Measurements from ENCODE around the gene LINGO3. TPM values are rescaled to one million over a fixed set of nuclear protein-coding genes. Genes with fewer than 3 reads are reported as not detected.

The LINGO3 gene
- total RNA-seq, 1 donor from 2014 or later, result not detected

DNA sequence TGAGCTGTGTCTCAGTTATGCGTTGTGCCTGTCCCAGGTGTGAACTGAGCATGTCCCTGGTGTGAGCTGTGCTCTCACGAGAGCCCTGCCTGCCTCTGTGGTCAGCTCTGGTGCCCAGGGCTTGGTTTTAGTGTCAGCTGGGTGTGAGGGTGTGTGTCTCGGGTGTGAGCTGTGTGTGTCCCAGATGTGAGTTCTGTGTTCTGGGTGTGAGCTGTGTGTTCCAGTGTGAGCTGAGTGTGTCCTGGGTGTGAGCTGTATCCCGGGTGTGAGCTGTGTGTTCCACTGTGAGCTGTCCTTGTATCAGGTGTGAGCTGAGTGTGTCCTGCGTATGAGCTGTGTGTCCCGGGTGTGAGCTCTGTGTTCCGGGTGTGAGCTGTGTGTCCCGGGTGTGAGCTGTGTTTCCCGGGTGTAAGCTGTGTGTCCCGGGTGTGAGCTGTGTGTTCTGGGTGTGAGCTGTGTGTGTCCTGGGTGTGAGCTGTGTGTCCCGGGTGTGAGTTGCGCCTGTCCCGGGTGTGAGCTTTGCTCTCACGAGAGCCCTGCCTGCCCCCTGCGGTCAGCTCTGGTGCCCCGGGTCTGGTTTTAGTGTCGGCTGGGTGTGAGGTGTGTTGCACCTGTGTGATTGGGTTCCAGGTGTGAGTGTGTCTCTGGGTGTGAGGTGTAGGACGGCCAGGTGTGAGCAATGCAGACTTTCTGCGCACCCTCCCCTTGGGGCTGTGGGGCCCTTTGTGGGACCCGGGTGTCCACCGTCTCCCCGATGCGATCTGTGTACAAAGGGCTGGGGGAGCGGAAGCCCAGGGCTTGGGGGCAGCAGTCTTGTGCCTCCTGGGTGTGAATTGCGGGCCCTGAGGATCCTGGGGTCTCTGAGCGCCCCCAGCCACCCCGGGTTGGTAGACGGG, 18.9 kb downstream of the LINGO3 start:
- no peaks in the 10 kb centered on the region for H3K9me3 ChIP-seq
- intact Hi-C loops (cut with DNase I), result no loop called here
- DNase-seq (no peak), ATAC-seq (peak; percentile 4 to 10)
- H3K27me3 ChIP-seq (ENCODE audit: low read depth), result peaks cover 53% of the 10 kb centered on the region
- H3K36me3 ChIP-seq, result no peaks in the 10 kb centered on the region
- TF ChIP-seq, protein P1, sequence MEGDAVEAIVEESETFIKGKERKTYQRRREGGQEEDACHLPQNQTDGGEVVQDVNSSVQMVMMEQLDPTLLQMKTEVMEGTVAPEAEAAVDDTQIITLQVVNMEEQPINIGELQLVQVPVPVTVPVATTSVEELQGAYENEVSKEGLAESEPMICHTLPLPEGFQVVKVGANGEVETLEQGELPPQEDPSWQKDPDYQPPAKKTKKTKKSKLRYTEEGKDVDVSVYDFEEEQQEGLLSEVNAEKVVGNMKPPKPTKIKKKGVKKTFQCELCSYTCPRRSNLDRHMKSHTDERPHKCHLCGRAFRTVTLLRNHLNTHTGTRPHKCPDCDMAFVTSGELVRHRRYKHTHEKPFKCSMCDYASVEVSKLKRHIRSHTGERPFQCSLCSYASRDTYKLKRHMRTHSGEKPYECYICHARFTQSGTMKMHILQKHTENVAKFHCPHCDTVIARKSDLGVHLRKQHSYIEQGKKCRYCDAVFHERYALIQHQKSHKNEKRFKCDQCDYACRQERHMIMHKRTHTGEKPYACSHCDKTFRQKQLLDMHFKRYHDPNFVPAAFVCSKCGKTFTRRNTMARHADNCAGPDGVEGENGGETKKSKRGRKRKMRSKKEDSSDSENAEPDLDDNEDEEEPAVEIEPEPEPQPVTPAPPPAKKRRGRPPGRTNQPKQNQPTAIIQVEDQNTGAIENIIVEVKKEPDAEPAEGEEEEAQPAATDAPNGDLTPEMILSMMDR (IDR thresholded peaks at IDR 0.05), result no peak
- peak overlapping the region; percentile 87 for H3K27ac ChIP-seq
- H3K4me3 ChIP-seq, result peak overlapping the region; percentile 54
- peaks cover 30% of the 10 kb centered on the region for H3K4me1 ChIP-seq

DNA sequence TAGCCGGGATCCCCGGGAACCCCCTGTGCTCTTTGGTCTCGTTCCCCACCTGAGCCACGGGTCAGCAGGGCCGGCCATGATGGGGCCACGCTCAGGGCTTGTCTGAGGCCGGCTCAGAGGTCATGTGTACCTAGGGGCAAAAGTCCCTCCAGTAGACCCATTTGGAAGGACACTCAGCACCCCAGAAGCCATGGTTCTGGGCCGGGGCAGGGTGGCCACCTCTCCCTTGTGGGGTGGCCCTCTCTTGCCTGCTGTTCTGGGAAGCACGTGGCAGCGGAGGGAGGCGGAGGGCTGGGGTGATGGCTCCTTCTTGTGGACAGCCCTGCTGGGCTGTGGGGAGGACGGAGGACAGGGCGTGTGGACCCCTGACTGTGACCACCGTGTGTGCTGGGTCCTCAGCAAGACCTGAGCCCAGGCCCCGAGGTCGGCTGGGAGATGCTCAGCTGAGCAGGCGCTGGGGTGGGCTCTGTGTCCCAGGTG, 19.6 kb downstream of the LINGO3 start:
- Histone ChIP-seq H3K9me3 (no peaks in the 10 kb centered on the region), H3K4me3 (no peak overlapping the region), H3K4me1 (peaks cover 30% of the 10 kb centered on the region), H3K27ac (peak overlapping the region; percentile 41), H3K27me3 (ENCODE audit: low read depth) (peaks cover 49% of the 10 kb centered on the region), H3K36me3 (no peaks in the 10 kb centered on the region)
- no peak for DNase-seq
- no peak for ATAC-seq
- TF ChIP-seq, protein P1 (IDR thresholded peaks at IDR 0.05), result no peak
- intact Hi-C loops (cut with DNase I), result no loop called here

GRCh38 chr19:2287585-2288337, 20.2 kb downstream of the LINGO3 start:
- no peaks in the 10 kb centered on the region for H3K9me3 ChIP-seq
- peaks cover 32% of the 10 kb centered on the region for H3K4me1 ChIP-seq
- H3K36me3 ChIP-seq, result no peaks in the 10 kb centered on the region
- peak overlapping the region; percentile 41 for H3K27ac ChIP-seq
- no peak overlapping the region for H3K4me3 ChIP-seq
- intact Hi-C loops (cut with DNase I), result no loop called here
- H3K27me3 ChIP-seq (ENCODE audit: low read depth), result peaks cover 45% of the 10 kb centered on the region
- ATAC-seq, result no peak
- DNase-seq, result no peak
- TF ChIP-seq, protein P1 (IDR thresholded peaks at IDR 0.05), result no peak

DNA sequence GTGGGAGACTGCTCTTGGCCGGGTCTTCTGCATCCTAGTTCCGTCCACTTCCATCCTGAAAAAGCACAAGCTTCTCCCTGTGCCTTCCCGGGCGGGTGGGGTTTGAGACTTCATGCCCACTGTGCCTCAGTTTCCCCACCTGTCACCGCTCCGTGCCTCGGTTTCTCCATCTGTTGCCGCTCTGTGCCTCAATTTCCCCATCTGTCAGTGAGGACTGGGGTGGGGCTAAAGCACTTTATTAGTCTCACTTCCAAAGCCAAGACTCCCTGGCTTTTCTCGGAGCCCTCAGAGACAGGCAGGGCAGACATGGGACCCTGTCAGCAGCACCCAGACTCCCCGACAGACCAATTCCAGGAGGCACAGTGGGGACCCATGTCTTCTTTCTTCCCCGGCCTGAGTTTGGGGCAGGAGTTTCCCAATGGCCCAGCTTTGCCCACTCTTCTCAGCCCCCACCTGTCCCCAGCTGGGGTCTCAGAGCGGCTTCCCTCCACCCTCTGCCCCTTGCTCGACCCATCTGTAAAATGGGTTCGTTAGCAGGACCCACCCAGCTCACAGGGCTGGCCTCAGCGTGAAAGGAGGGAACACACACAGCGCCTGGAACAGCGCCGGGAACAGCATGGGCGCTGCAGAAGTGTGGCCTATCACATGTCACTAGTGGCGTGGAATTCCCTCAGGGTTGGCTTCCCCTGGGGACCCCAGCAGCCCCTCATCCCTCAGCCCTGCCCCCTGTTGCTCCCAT, 21.4 kb downstream of the LINGO3 start:
- Histone ChIP-seq H3K27me3 (ENCODE audit: low read depth) (peaks cover 33% of the 10 kb centered on the region), H3K4me1 (peaks cover 43% of the 10 kb centered on the region), H3K9me3 (no peaks in the 10 kb centered on the region), H3K4me3 (no peak overlapping the region), H3K27ac (no peak overlapping the region), H3K36me3 (no peaks in the 10 kb centered on the region)
- no peak for ATAC-seq
- TF ChIP-seq, protein P1 (IDR thresholded peaks at IDR 0.05), result no peak
- DNase-seq, result no peak
- intact Hi-C loops (cut with DNase I), result no loop called here

DNA sequence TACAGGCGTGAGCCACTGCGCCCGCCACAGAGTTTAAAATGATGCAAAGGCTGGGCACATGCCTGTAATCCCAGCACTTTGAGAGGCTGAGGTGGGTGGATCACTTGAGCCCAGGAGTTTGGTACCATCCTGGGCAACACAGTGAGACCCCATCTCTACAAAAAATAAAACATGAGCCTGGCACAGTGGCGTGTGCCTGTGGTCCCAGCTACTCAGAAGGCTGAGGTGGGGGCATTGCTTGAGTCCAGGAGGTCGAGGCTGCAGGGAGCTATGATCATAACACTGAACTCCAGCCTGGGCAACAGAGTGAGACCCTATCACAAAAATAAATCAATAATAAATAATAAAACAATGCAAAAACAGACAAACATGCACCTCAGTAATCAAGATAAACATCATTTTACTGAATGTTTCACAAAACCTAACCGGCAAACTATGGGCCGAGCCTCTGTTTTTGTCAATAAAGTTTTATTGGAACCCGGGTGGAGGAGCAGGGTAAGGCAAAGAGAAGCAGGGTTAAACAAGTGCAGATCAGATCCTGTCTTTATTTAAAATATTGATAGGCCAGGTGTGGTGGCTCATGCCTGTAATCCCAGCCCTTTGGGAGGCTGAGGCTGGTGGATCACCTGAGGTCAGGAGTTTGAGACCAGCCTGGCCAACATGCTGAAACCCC, 24.0 kb downstream of the LINGO3 start:
- Histone ChIP-seq H3K36me3 (no peaks in the 10 kb centered on the region), H3K9me3 (no peaks in the 10 kb centered on the region), H3K27me3 (ENCODE audit: low read depth) (peaks cover 7% of the 10 kb centered on the region), H3K4me3 (no peak overlapping the region), H3K4me1 (peaks cover 20% of the 10 kb centered on the region), H3K27ac (no peak overlapping the region)
- TF ChIP-seq, protein P1 (IDR thresholded peaks at IDR 0.05), result no peak
- intact Hi-C loops (cut with DNase I), result no loop called here
- ATAC-seq, result no peak
- DNase-seq, result no peak

Data from lower lobe of right lung (tissue), 2 donors.